Measurements from ENCODE around the gene STK16. TPM values are rescaled to one million over a fixed set of nuclear protein-coding genes. Genes with fewer than 3 reads are reported as not detected.

The STK16 gene
- total and polyA plus RNA-seq, 2 of the 13 experiments (the other 11 are each of a cell fraction or from before 2014, with no cell fraction given), result 28.0 to 50.9 TPM

- TF ChIP-seq, protein P1, sequence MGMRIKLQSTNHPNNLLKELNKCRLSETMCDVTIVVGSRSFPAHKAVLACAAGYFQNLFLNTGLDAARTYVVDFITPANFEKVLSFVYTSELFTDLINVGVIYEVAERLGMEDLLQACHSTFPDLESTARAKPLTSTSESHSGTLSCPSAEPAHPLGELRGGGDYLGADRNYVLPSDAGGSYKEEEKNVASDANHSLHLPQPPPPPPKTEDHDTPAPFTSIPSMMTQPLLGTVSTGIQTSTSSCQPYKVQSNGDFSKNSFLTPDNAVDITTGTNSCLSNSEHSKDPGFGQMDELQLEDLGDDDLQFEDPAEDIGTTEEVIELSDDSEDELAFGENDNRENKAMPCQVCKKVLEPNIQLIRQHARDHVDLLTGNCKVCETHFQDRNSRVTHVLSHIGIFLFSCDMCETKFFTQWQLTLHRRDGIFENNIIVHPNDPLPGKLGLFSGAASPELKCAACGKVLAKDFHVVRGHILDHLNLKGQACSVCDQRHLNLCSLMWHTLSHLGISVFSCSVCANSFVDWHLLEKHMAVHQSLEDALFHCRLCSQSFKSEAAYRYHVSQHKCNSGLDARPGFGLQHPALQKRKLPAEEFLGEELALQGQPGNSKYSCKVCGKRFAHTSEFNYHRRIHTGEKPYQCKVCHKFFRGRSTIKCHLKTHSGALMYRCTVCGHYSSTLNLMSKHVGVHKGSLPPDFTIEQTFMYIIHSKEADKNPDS (CRISPR knock-in tag; IDR thresholded peaks at IDR 0.05), result no peak
- TF ChIP-seq ZNF749 (CRISPR knock-in tag; IDR thresholded peaks at IDR 0.05; ENCODE audit: borderline replicate concordance) (peak; percentile 26; the same call in 1 of the 2 replicates), TRAFD1 (CRISPR knock-in tag; IDR thresholded peaks at IDR 0.05; ENCODE audit: borderline replicate concordance) (0 out of 2 replicates have a peak, but pooled peaks have one; percentile 35), BATF2 (CRISPR knock-in tag; IDR thresholded peaks at IDR 0.05) (peak; percentile 47; the same call in 1 of the 2 replicates), NFKBIZ (CRISPR knock-in tag; IDR thresholded peaks at IDR 0.05) (peak; percentile 91), ZNF792 (CRISPR knock-in tag; IDR thresholded peaks at IDR 0.05) (peak; percentile 91), ARID2 (CRISPR knock-in tag; IDR thresholded peaks at IDR 0.05; ENCODE audit: borderline replicate concordance) (no peak), ZIK1 (CRISPR knock-in tag; IDR thresholded peaks at IDR 0.05; ENCODE audit: borderline replicate concordance, low read depth) (0 out of 2 replicates have a peak, but pooled peaks have one; percentile 34), MTERF4 (CRISPR knock-in tag; IDR thresholded peaks at IDR 0.05) (peak; percentile 84), SAP130 (CRISPR knock-in tag; IDR thresholded peaks at IDR 0.05; ENCODE audit: low read depth) (peak; percentile 100), ZNF280B (CRISPR knock-in tag; IDR thresholded peaks at IDR 0.05; ENCODE audit: borderline replicate concordance) (peak; percentile 98), HMG20B (CRISPR knock-in tag; conservative IDR thresholded peaks at IDR 0.05) (peak; percentile 42), ZBTB21 (CRISPR knock-in tag; IDR thresholded peaks at IDR 0.05) (peak; percentile 42; the same call in 1 of the 2 replicates), TBX3 (IDR thresholded peaks at IDR 0.05; ENCODE audit: borderline replicate concordance) (no peak), PITX1 (CRISPR knock-in tag; IDR thresholded peaks at IDR 0.05) (peak; percentile 55; the same call in 1 of the 2 replicates), ZNF414 (CRISPR knock-in tag; IDR thresholded peaks at IDR 0.05) (no peak; the same call in 1 of the 2 replicates), ZBTB3 (CRISPR knock-in tag; IDR thresholded peaks at IDR 0.05; ENCODE audit: borderline replicate concordance, low read depth) (peak; percentile 100), ZMAT3 (CRISPR knock-in tag; conservative IDR thresholded peaks at IDR 0.05) (0 out of 2 replicates have a peak, but pooled peaks have one; percentile 58)
- TF ChIP-seq, protein P2, sequence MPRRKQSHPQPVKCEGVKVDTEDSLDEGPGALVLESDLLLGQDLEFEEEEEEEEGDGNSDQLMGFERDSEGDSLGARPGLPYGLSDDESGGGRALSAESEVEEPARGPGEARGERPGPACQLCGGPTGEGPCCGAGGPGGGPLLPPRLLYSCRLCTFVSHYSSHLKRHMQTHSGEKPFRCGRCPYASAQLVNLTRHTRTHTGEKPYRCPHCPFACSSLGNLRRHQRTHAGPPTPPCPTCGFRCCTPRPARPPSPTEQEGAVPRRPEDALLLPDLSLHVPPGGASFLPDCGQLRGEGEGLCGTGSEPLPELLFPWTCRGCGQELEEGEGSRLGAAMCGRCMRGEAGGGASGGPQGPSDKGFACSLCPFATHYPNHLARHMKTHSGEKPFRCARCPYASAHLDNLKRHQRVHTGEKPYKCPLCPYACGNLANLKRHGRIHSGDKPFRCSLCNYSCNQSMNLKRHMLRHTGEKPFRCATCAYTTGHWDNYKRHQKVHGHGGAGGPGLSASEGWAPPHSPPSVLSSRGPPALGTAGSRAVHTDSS (CRISPR knock-in tag; conservative IDR thresholded peaks at IDR 0.05), result no peak
These were observed at the start of gene STK16, which contains the start of gene GLB1L (continued) for GRCh38 chr2:219245148-219245898.
